Lung (tissue), 12 donors: Measurements from ENCODE around the gene COPA. TPM values are rescaled to one million over a fixed set of nuclear protein-coding genes. Genes with fewer than 3 reads are reported as not detected.

Source experiments
- ATAC-seq: fragments of 200-7000 bp; cut with Tn5 transposase; one replicate; pipeline ENCODE4 v1.9.1; 2020; ENCODE audit warnings: moderate number of reproducible peaks; ENCODE audit not compliant: insufficient read depth, low FRiP score
- DNase-seq, 3 donors: peaks; one replicate each; pipeline ENCODE4 v3.0.0-alpha.2; 2013 to 2017
- H3K27ac ChIP-seq, 2 donors: one replicate each; pipeline ENCODE4 v1.5.1; 2013; ENCODE audit warnings: mild to moderate bottlenecking in 2 of 2, moderate library complexity in 2 of 2, control low read depth in 1 of 2, inconsistent platforms in 1 of 2, low read depth in 1 of 2, low read length in 1 of 2
- H3K27me3 ChIP-seq, 3 donors: one replicate each; pipeline ENCODE4 v1.5.1; 2013; ENCODE audit warnings: low read length in 2 of 3; ENCODE audit not compliant: control insufficient read depth in 3 of 3, insufficient read depth in 3 of 3
- H3K36me3 ChIP-seq, 4 donors: one replicate each; pipeline ENCODE4 v1.5.1; 2013; ENCODE audit warnings: low read length in 4 of 4, mild to moderate bottlenecking in 1 of 4, moderate library complexity in 1 of 4; ENCODE audit not compliant: control insufficient read depth in 4 of 4, insufficient read depth in 4 of 4
- H3K4me1 ChIP-seq, 5 donors: one replicate each; pipeline ENCODE4 v1.5.1; 2013; ENCODE audit warnings: low read length in 5 of 5, mild to moderate bottlenecking in 2 of 5, moderate library complexity in 1 of 5; ENCODE audit not compliant: control insufficient read depth in 5 of 5, insufficient read depth in 5 of 5
- H3K4me3 ChIP-seq: one replicate; pipeline ENCODE4 v1.5.1; 2013; ENCODE audit warnings: mild to moderate bottlenecking, control low read depth, moderate library complexity
- H3K9ac ChIP-seq, 2 donors: one replicate each; pipeline ENCODE4 v1.5.1; 2013; ENCODE audit warnings: low read length in 2 of 2, control low read depth in 1 of 2; ENCODE audit not compliant: insufficient read depth in 1 of 2
- H3K9me3 ChIP-seq, 4 donors: one replicate each; pipeline ENCODE4 v1.5.1; 2013; ENCODE audit warnings: low read length in 3 of 4, mild to moderate bottlenecking in 1 of 4, moderate library complexity in 1 of 4; ENCODE audit not compliant: control insufficient read depth in 4 of 4, insufficient read depth in 3 of 4
- CTCF ChIP-seq: IDR thresholded peaks from 2 replicates; pipeline ENCODE4 v1.5.1; 2012; ENCODE audit warnings: mild to moderate bottlenecking; ENCODE audit errors: control extremely low read depth, extremely low read depth
- WGBS, 2 donors: extraction: QIAGEN DNeasy Blood & Tissue Kit; methylation state at CpG; one replicate each; pipeline ENCODE4 v1.1.7; 2013; 5-methylcytosine and 5-hydroxymethylcytosine counted together
- polyA plus RNA-seq, 2 donors: library from polyadenylated mRNA; stranded (reverse); fragments of 200-250 nt; gene quantifications; one replicate each; pipeline ENCODE4 v1.2.1, GENCODE V29; 2013
- total RNA-seq, 2 donors: library from RNA; depleted of rRNA in 1 of 2; stranded (reverse); fragments of >200 nt in 1 of 2; gene quantifications; one replicate each; pipeline ENCODE4 v1.2.1, GENCODE V29; 2014 to 2021
- donor health status: control.
- donor health status: control.
- donor health status: Bipolar disorder and iron deficiency.
- donor health status: healthy.
- donor health status: DM: yes; HTN: yes; CAD: no.

The COPA gene
- total and polyA plus RNA-seq, 4 donors = 64.6 to 159 (median 125) TPM

- TF ChIP-seq CTCF = no peak
- Histone ChIP-seq H3K36me3 (peaks cover 14 to 35% (median 19%) of the 10 kb centered on the region in 4 donors), H3K4me3 (no peak overlapping the region), H3K27me3 (no peaks in the 10 kb centered on the region), H3K9ac (no peak overlapping the region), H3K9me3 (no peaks in the 10 kb centered on the region), H3K4me1 (peaks cover 0 to 12% (median 8%) of the 10 kb centered on the region in 5 donors), H3K27ac (no peak overlapping the region)
- ATAC-seq = no peak
- DNase-seq = no peak
- WGBS, 2 donors = 84 to 86% methylated on average over 23 of the region's 23 CpGs
Observed at GRCh38 chr1:160285506-160285905, 57.5 kb downstream of the COPA start.

GRCh38 chr1:160284782-160285344 is 58.2 kb downstream of the COPA start, which contains the start of gene PEX19:
Gene PEX19, minus strand, starts transcription at chr1:160285133. Its CDS starts 9 bp downstream, at chr1:160285124.
- ATAC-seq = peak; percentile 100
- H3K27ac ChIP-seq = peak within 1 kb of the TSS; percentile 83
- no peaks in the 10 kb centered on the region for H3K9me3 ChIP-seq
- H3K4me1 ChIP-seq = peaks cover 0 to 12% (median 8%) of the 10 kb centered on the region in 5 donors
- peak within 1 kb of the TSS; percentile 89 to 90 for H3K9ac ChIP-seq
- DNase-seq = peak; percentile 94 to 97 (median 96)
- peak within 1 kb of the TSS; percentile 80 for H3K4me3 ChIP-seq
- peaks cover 7 to 35% (median 17%) of the 10 kb centered on the region in 4 donors for H3K36me3 ChIP-seq
- WGBS, 2 donors = 0% methylated on average over 27 of the region's 27 CpGs
- H3K27me3 ChIP-seq = no peaks in the 10 kb centered on the region
- TF ChIP-seq CTCF = no peak

- 1% methylated on average over 15 of the region's 15 CpGs for WGBS, 2 donors
- H3K36me3 ChIP-seq = peaks cover 6 to 37% (median 18%) of the 10 kb centered on the region in 4 donors
Observed at GRCh38 chr1:160284220-160284781, 58.7 kb downstream of the COPA start.

More at GRCh38 chr1:160284220-160284781, 58.7 kb downstream of the COPA start:
- ATAC-seq = peak; percentile 17
- peak; percentile 31 to 72 (median 65) for DNase-seq
- no peak for TF ChIP-seq CTCF
- Histone ChIP-seq H3K27ac (peak overlapping the region; percentile 83), H3K4me3 (peak overlapping the region; percentile 80), H3K4me1 (peaks cover 0 to 12% (median 8%) of the 10 kb centered on the region in 5 donors), H3K9me3 (no peaks in the 10 kb centered on the region), H3K27me3 (no peaks in the 10 kb centered on the region), H3K9ac (peak overlapping the region; percentile 89 to 90)
